K562 (cell line): ENCODE measurements around the gene KLHL9.

Source experiments
- BRF2 ChIP-seq: IDR thresholded peaks from 3 replicates; pipeline ENCODE4 v1.6.1; 2011; ENCODE audit warnings: borderline replicate concordance, mild to moderate bottlenecking; ENCODE audit not compliant: insufficient read length, insufficient read depth
- CTCF ChIP-seq, 3 experiments: IDR thresholded peaks in 2 of 3; conservative IDR thresholded peaks in 1 of 3; 2 replicates each; pipeline ENCODE4 v1.5.1; 2011 to 2012; ENCODE audit warnings: low read length in 3 of 3, mild to moderate bottlenecking in 3 of 3, control low read depth in 2 of 3, improper control_type of control experiment in 1 of 3, inconsistent platforms in 1 of 3, low read depth in 1 of 3, mixed read lengths in 1 of 3, moderate library complexity in 1 of 3; ENCODE audit not compliant: insufficient read depth in 2 of 3
- ELF2 ChIP-seq: fragments of 250-450 bp; sonication (Bioruptor Pico); IDR thresholded peaks from 2 replicates; pipeline ENCODE4 v1.5.0; 2021; ENCODE audit warnings: mild to moderate bottlenecking
- FOXA1 ChIP-seq: fragments of 450-650 bp; IDR thresholded peaks from 2 replicates; pipeline ENCODE4 v1.6.1; 2016; ENCODE audit warnings: mild to moderate bottlenecking, borderline replicate concordance
- MYNN ChIP-seq, 2 experiments: sonication (generic); formaldehyde crosslinking in 1 of 2; IDR thresholded peaks; 2 replicates each; pipeline versions ENCODE4 v1.5.0 to v1.6.1; 2016 to 2020; ENCODE audit warnings: antibody characterized with exemption in 1 of 2, missing genetic modification reagents in 1 of 2
- RREB1 ChIP-seq: fragments of 250-450 bp; sonication (Bioruptor Pico); IDR thresholded peaks from 2 replicates; pipeline ENCODE4 v1.4.0; 2020
- ZNF766 ChIP-seq: fragments of 200-800 bp; sonication (Bioruptor generic); conservative IDR thresholded peaks from 2 replicates; pipeline ENCODE4 v1.6.1; 2016; ENCODE audit warnings: missing genetic modification characterization, missing compliant biosample characterization

GRCh38 chr9:21348430-21348970, 13.3 kb upstream of the KLHL9 start:
- TF ChIP-seq ELF2 (CRISPR knock-in tag) (no peak), MYNN (IDR thresholded peaks at IDR 0.05) (no peak), MYNN (CRISPR knock-in tag; IDR thresholded peaks at IDR 0.05) (no peak), CTCF (IDR thresholded peaks at IDR 0.05 in 2 of 3, conservative IDR thresholded peaks at IDR 0.05 in 1 of 3; ENCODE audit: insufficient read depth in 2 of 3, low read depth in 1 of 3, low read length in 3 of 3) (no peak), BRF2 (no peak), FOXA1 (no peak), RREB1 (CRISPR knock-in tag) (no peak), ZNF766 (CRISPR knock-in tag) (no peak)
